ENCODE data around the gene ABHD12B.

Gene ABHD12B

DNA sequence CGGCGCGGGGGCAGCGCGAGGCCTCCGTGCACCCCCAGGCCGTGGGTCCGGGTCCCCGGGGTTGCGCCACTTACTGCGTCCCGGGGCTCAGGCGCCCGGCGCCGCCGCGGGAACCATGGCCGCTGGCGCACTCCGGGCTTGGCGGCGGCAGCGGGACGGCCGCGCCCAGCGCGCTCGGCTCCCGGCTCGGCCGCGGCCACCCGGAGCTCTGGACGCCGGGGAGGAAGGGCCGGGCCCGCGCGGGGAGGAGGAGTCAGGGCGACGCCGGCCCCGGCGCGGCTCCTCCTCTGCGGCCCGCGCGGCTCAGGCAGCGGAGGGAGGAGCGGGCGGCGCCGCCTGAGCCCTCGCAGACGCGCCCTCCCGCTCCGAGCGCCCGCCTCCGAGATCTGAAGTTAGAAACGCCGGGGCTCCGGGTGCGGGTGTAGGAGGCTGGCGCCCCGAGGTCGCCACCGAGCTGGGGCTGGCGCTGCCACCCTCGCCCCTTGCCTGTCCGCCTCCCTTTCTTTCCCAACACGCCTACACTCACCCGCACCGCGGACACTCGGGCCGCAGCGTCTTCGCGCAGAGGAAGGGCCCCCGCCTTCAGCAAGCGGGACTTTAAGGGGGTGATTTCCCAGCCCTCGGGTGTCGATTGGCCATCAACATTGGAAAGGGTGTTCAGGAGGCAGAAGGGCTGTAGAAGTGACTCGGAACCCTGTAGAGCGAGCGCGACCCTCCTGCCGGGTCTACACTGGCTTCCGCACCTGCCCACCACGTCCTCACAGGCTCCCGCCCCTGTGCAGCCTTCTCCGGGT, 40.7 kb upstream of the ABHD12B start, which contains the start of gene NIN:
Gene NIN (minus strand): TSS at position 231 of the 794 bp plus-strand sequence. CDS start 9,106 bp downstream, outside the sequence.
- peak within 1 kb of the TSS; percentile 51 for H3K9ac ChIP-seq (ENCODE audit: low read length)
- H3K27me3 ChIP-seq (ENCODE audit: control insufficient read depth, insufficient read depth, low read length), result peaks cover 46% of the 10 kb centered on the region
- H3K9me3 ChIP-seq (ENCODE audit: control insufficient read depth, low read length), result no peaks in the 10 kb centered on the region
- no peaks in the 10 kb centered on the region for H3K36me3 ChIP-seq (ENCODE audit: control insufficient read depth, insufficient read depth, low read length)
- H3K4me1 ChIP-seq (ENCODE audit: control insufficient read depth, insufficient read depth, low read length), result peaks cover 13% of the 10 kb centered on the region
- peak within 1 kb of the TSS; percentile 58 for H3K4me3 ChIP-seq (ENCODE audit: low read length)

DNA sequence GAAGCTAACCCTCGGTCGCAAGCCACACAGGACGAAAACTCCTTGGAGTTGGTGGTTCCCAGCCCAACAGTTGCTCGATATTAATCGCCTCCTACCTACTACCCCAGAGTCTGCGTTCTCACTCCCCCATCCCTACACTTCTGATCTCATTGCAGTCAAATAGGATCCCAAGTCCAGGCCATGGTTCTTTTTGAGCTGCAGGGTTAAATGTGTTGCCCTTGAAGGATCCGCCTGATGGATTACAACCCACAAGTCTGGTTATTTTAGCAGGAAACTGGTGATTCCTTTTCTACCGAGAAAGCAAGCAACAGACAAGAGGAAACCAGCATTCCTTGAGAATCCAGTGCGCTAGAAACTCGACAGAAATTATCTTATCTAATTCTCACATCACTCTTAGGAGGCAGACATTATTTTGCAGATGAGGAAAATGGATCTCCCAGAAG, 40.1 kb upstream of the ABHD12B start:
- Histone ChIP-seq H3K9ac (ENCODE audit: low read length) (peak overlapping the region; percentile 51), H3K4me3 (ENCODE audit: low read length) (peak overlapping the region; percentile 58), H3K27me3 (ENCODE audit: control insufficient read depth, insufficient read depth, low read length) (peaks cover 46% of the 10 kb centered on the region), H3K36me3 (ENCODE audit: control insufficient read depth, insufficient read depth, low read length) (no peaks in the 10 kb centered on the region), H3K4me1 (ENCODE audit: control insufficient read depth, insufficient read depth, low read length) (peaks cover 13% of the 10 kb centered on the region), H3K9me3 (ENCODE audit: control insufficient read depth, low read length) (no peaks in the 10 kb centered on the region)

DNA sequence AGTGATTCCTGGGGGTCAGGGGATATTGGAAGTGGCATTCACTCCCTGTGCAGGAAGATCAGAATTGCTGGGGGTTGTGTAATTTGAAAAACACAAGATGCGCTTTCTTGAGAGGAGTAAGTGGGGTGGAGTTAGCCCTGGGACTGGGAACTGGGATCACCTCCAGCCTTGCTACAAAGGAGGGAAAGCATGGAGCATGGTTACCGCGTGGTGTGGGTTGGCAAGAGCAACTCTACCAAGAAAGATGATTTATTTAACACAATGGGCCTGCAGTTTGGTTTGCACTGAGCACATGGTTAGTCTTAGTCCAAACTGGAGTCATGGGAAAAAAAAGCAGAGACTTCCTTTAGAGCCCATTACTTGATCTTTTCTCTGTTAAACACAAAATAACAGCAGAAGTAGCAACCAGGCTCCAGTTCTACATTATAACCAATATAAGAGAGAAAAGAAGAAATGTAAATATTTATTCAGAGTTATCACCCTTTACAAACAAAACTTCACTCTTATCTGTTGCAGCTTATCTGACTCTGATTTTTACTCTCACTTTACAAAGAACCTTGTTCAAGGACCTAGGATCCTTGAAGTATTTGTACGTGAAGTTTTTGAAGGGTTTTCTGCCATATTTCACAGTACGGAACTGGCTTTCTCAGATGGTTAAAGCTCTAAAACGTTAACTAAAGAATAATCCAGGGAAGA, 38.8 kb upstream of the ABHD12B start:
- Histone ChIP-seq H3K9me3 (ENCODE audit: control insufficient read depth, low read length) (no peaks in the 10 kb centered on the region), H3K36me3 (ENCODE audit: control insufficient read depth, insufficient read depth, low read length) (no peaks in the 10 kb centered on the region), H3K4me1 (ENCODE audit: control insufficient read depth, insufficient read depth, low read length) (peaks cover 13% of the 10 kb centered on the region), H3K4me3 (ENCODE audit: low read length) (no peak overlapping the region), H3K9ac (ENCODE audit: low read length) (no peak overlapping the region), H3K27me3 (ENCODE audit: control insufficient read depth, insufficient read depth, low read length) (peaks cover 46% of the 10 kb centered on the region)

DNA sequence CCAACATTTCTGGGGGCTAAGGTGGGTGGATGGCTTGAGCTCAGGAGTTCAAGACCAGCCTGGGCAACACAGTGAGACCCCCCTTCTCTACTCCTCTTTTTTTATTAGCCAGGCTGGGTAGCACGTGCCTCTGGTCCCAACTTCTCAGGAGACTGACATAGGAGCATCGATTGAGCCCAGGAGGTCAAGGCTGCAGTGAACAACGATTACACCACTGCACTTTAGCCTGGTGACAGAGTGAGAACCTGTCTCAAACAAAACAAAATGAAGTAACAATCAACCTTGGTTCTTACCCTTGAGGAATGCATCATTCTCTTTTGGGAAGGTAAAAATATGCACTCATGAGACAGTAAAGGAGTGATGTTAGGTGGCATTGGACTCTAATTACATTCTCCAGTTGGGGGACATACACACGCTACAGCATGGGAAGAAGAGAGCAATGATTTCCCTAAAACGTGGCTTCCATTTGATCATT, 37.0 kb upstream of the ABHD12B start:
- no peaks in the 10 kb centered on the region for H3K36me3 ChIP-seq (ENCODE audit: control insufficient read depth, insufficient read depth, low read length)
- peaks cover 13% of the 10 kb centered on the region for H3K4me1 ChIP-seq (ENCODE audit: control insufficient read depth, insufficient read depth, low read length)
- H3K9me3 ChIP-seq (ENCODE audit: control insufficient read depth, low read length), result no peaks in the 10 kb centered on the region
- H3K9ac ChIP-seq (ENCODE audit: low read length), result no peak overlapping the region
- peaks cover 41% of the 10 kb centered on the region for H3K27me3 ChIP-seq (ENCODE audit: control insufficient read depth, insufficient read depth, low read length)
- no peak overlapping the region for H3K4me3 ChIP-seq (ENCODE audit: low read length)

DNA sequence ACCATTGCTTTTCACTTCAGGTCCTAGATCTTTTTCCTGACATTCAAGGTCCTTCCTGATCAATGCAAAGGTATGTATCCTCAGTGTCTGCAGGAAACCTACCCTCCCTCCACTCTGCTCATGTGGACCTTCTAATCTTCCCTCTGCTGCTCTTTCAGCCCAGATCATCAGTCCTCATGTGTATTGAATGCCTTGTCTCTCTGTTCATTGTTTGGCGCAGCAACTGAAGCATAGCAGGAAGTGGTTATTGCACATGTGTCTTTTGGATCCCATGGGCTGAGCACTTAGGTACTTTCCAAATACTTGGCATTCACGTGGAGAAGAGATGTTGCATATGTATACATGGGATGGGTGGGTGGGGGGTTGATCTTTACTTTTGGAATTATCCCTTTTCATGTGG, 36.6 kb upstream of the ABHD12B start:
- Histone ChIP-seq H3K36me3 (ENCODE audit: control insufficient read depth, insufficient read depth, low read length) (no peaks in the 10 kb centered on the region), H3K9me3 (ENCODE audit: control insufficient read depth, low read length) (no peaks in the 10 kb centered on the region)

DNA sequence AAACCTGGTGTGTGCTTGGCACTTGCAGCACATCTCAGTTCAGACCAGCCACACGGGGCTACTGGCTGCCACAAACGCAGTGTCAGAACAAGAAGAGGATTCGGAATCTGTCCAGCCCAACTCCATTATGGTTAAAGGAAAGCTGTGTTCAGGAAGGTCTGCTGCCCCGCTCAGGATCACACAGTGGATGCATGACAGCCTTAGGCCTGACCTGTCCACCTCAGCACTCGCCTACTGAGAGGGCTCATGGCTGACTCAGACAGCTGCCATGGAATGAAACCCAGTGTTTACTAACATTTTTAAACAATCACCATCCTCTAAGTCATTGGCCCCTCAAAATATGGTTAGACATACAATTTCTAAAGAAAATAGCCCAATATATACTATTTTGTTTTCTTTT, 35.3 kb upstream of the ABHD12B start:
- H3K4me1 ChIP-seq (ENCODE audit: control insufficient read depth, insufficient read depth, low read length), result peaks cover 10% of the 10 kb centered on the region
- H3K27me3 ChIP-seq (ENCODE audit: control insufficient read depth, insufficient read depth, low read length), result peaks cover 38% of the 10 kb centered on the region
- H3K4me3 ChIP-seq (ENCODE audit: low read length), result no peak overlapping the region
- no peaks in the 10 kb centered on the region for H3K9me3 ChIP-seq (ENCODE audit: control insufficient read depth, low read length)
- no peaks in the 10 kb centered on the region for H3K36me3 ChIP-seq (ENCODE audit: control insufficient read depth, insufficient read depth, low read length)
- no peak overlapping the region for H3K9ac ChIP-seq (ENCODE audit: low read length)

More for the DNA sequence above, 36.6 kb upstream of the ABHD12B start:
- Histone ChIP-seq H3K9ac (ENCODE audit: low read length) (no peak overlapping the region), H3K4me3 (ENCODE audit: low read length) (no peak overlapping the region), H3K4me1 (ENCODE audit: control insufficient read depth, insufficient read depth, low read length) (peaks cover 13% of the 10 kb centered on the region), H3K27me3 (ENCODE audit: control insufficient read depth, insufficient read depth, low read length) (peaks cover 38% of the 10 kb centered on the region)

DNA sequence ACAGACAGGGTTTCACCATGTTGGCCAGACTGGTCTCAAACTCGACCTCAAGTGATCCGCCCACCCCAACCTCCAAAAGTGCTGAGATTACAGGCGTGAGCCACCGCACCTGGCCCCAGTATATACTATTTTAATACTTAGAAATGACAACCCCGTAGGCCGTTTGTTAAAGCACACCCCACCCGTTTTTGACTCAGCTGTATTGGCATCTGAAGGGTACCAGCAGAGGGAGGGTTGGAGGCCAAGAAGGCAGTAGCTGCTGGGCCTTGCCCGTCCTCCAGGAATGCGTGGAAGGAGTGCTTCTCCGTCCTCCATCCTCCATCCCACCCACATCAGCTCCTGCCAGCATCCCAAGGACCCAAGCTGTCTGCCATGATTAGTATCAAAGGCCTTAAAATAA, 34.6 kb upstream of the ABHD12B start:
- Histone ChIP-seq H3K9ac (ENCODE audit: low read length) (no peak overlapping the region), H3K36me3 (ENCODE audit: control insufficient read depth, insufficient read depth, low read length) (no peaks in the 10 kb centered on the region), H3K4me3 (ENCODE audit: low read length) (no peak overlapping the region), H3K4me1 (ENCODE audit: control insufficient read depth, insufficient read depth, low read length) (peaks cover 8% of the 10 kb centered on the region), H3K27me3 (ENCODE audit: control insufficient read depth, insufficient read depth, low read length) (peaks cover 30% of the 10 kb centered on the region), H3K9me3 (ENCODE audit: control insufficient read depth, low read length) (no peaks in the 10 kb centered on the region)

DNA sequence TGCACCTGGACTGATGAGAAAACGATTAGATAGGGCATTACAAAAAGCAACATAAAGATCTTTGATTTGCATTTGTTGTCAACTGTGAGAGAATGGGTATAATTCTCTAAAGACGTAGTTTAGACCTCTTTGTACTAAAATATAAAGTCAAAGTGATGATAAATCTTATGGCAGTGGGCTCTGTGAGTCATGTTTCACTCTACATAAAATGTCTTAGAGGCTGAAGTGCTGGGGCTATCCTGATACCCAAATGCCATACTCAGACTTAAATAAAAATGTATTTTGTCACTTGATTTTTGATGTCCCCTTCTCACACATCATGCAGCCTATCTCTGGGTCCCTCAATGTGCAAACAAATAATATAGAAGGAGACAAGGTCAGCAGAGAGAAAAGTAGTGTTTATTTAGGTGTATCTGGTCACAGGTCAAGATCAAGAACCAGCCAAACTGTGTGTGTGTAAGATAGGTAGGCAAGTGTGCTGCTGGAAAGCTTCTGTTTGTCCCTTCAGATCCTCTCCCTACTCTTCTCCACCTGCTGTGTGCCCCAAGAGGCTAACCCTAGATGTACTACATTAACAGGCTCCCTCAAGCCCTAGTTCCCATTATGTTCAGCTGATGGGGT, 33.9 kb upstream of the ABHD12B start:
- Histone ChIP-seq H3K9me3 (ENCODE audit: control insufficient read depth, low read length) (no peaks in the 10 kb centered on the region), H3K36me3 (ENCODE audit: control insufficient read depth, insufficient read depth, low read length) (no peaks in the 10 kb centered on the region), H3K27me3 (ENCODE audit: control insufficient read depth, insufficient read depth, low read length) (peaks cover 26% of the 10 kb centered on the region), H3K4me1 (ENCODE audit: control insufficient read depth, insufficient read depth, low read length) (peaks cover 3% of the 10 kb centered on the region), H3K9ac (ENCODE audit: low read length) (no peak overlapping the region), H3K4me3 (ENCODE audit: low read length) (no peak overlapping the region)

DNA sequence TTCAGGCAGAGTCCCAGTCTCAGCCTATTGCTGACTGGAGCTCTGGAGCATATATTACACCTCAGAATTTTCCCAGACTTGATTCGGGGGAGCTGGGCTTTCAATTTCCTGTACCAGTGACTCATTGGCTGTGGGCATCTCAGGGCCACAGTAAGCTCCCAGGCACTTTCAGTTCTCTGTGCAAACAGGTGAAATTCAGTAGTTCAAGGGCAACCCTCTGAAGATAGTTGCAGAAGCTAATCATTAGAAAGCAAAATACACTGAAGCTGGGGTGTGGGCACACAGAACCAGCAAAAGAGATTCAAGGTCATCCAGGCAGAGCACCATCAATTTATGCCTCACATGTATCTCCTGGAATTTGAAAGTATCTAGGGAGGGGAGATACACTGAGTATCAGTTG, 32.8 kb upstream of the ABHD12B start:
- Histone ChIP-seq H3K9me3 (ENCODE audit: control insufficient read depth, low read length) (no peaks in the 10 kb centered on the region), H3K9ac (ENCODE audit: low read length) (no peak overlapping the region), H3K36me3 (ENCODE audit: control insufficient read depth, insufficient read depth, low read length) (no peaks in the 10 kb centered on the region), H3K27me3 (ENCODE audit: control insufficient read depth, insufficient read depth, low read length) (peaks cover 22% of the 10 kb centered on the region), H3K4me3 (ENCODE audit: low read length) (no peak overlapping the region), H3K4me1 (ENCODE audit: control insufficient read depth, insufficient read depth, low read length) (no peaks in the 10 kb centered on the region)

DNA sequence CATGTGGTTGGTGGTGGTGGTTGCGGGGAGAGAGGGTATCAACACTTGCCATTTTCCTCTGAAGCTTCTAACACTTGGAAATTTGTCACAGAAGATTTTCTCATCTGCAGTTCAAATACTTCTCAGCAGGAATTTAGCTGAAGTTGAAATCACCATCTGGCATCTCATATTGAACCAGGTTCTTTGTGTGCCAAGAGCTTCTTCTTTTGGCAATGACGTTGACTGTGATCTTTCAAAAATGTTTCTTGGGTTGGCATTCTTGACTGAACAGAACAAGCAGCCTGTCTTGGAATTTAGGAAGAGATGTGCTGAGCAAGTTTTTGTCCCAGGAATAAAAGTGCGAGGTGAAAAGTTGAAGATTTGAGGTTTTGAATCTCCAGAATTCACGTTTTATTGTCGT, 32.2 kb upstream of the ABHD12B start:
- Histone ChIP-seq H3K9ac (ENCODE audit: low read length) (no peak overlapping the region), H3K9me3 (ENCODE audit: control insufficient read depth, low read length) (no peaks in the 10 kb centered on the region), H3K27me3 (ENCODE audit: control insufficient read depth, insufficient read depth, low read length) (peaks cover 17% of the 10 kb centered on the region), H3K4me3 (ENCODE audit: low read length) (no peak overlapping the region), H3K36me3 (ENCODE audit: control insufficient read depth, insufficient read depth, low read length) (no peaks in the 10 kb centered on the region), H3K4me1 (ENCODE audit: control insufficient read depth, insufficient read depth, low read length) (no peaks in the 10 kb centered on the region)

DNA sequence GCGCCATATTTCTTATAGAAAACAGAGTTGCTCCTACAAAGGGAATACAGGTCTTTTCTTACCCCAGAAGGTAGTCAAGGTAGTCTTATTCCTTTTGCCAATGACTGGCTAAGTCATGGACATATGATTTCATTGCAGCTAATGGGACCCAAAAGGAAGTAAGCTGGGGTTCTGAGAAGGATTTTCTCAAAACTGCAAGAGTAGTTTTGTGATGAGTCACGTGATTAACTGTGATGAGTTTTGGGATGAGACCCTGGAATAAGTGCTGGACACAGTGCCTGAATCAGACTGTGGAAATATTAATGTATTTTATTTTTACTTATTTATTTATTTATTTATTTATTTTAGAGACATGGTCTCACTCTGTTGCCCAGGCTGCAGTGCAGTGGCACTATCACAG, 27.5 kb upstream of the ABHD12B start:
- Histone ChIP-seq H3K9ac (ENCODE audit: low read length) (no peak overlapping the region), H3K9me3 (ENCODE audit: control insufficient read depth, low read length) (no peaks in the 10 kb centered on the region), H3K4me3 (ENCODE audit: low read length) (no peak overlapping the region), H3K27me3 (ENCODE audit: control insufficient read depth, insufficient read depth, low read length) (peaks cover 5% of the 10 kb centered on the region), H3K4me1 (ENCODE audit: control insufficient read depth, insufficient read depth, low read length) (no peaks in the 10 kb centered on the region), H3K36me3 (ENCODE audit: control insufficient read depth, insufficient read depth, low read length) (no peaks in the 10 kb centered on the region)

DNA sequence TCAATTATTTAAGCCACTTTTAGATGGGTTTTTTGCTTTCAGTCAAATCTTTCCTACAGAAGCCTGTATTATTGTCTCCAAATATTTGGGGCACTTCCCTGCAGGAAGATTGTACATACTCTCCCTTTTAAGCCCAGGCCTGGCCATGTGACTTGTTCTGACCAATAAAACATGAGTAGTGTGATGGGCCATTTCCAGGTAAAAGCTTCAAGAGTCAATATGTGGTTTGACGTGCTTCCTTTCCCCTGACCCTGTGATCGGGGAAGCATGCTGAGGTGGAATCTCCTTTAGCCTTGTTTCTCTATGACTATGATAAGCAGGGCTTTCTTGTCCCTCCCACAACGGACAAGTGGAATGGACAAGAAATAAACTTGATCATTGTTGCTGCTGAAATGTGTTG, 26.7 kb upstream of the ABHD12B start:
- H3K36me3 ChIP-seq (ENCODE audit: control insufficient read depth, insufficient read depth, low read length), result no peaks in the 10 kb centered on the region
- H3K9ac ChIP-seq (ENCODE audit: low read length), result no peak overlapping the region
- H3K27me3 ChIP-seq (ENCODE audit: control insufficient read depth, insufficient read depth, low read length), result peaks cover 5% of the 10 kb centered on the region
- no peaks in the 10 kb centered on the region for H3K9me3 ChIP-seq (ENCODE audit: control insufficient read depth, low read length)
- H3K4me1 ChIP-seq (ENCODE audit: control insufficient read depth, insufficient read depth, low read length), result no peaks in the 10 kb centered on the region
- no peak overlapping the region for H3K4me3 ChIP-seq (ENCODE audit: low read length)
